ENCODE results near the gene PARP4. TPM values are rescaled to one million over a fixed set of nuclear protein-coding genes. Genes with fewer than 3 reads are reported as not detected.

PARP4 gene
- total RNA-seq, 2 experiments from 2014 or later = 29.5 to 29.6 TPM

DNA sequence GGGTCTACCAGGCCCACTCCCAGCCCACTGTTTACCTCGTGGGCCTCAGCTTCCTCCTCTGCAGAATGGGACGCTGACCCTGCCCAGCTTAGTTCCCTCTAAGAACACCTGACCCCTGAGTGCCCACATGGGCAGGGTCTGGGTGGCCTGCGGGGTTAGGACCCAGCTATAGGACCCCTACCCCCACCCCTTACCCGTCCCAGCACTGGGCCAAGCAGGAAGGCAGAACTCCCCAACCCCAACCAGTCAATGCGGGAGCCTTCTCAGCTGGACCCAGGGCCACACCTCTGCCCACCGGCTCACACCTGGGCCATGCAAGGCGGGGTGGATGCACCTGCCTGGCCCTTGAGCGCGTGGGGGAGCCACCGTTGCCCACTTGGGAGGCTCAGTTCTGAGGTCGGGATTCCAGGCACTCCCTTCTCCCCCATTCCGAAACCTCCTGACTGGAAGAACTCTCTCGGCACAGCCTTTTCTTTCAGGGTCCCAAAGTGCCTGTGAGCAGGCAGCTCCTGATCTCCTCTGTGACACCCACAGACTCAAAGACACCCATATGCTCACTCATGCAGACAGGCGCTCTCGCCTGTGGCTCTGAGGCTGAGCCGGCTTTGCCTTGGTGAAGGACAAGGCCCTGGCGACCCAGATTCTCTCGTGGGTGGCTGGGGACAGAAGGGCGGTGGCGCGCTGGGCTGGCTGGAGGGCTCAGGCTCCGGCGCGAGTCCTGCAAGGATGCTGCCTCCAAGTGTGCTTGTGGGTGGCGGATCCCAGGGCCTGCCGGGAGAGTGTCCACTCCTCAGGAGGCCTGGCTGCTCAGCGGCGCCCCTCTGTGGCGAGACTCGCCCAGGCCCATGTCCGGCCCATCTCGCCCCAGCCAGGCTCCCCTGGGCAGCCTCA is 27.9 kb upstream of the PARP4 start:
- no peaks in the 10 kb centered on the region for H3K36me3 ChIP-seq (ENCODE audit: insufficient read depth, low read length)
- intact Hi-C loops (cut with DNase I, micrococcal nuclease) = no loop called here
- peaks cover 9% of the 10 kb centered on the region for H3K4me1 Mint-ChIP-seq (ENCODE audit: low read depth)
- H3K27ac Mint-ChIP-seq = no peak overlapping the region
- H3K4me3 Mint-ChIP-seq = peak overlapping the region; percentile 65
- H3K4me3 ChIP-seq (ENCODE audit: low read length) = no peak overlapping the region
- H3K27ac ChIP-seq (ENCODE audit: low read depth in 1 of 2, low read length in 2 of 2) = no peak overlapping the region
- H3K36me3 Mint-ChIP-seq (ENCODE audit: low read depth) = no peaks in the 10 kb centered on the region
- TF ChIP-seq, protein P1, sequence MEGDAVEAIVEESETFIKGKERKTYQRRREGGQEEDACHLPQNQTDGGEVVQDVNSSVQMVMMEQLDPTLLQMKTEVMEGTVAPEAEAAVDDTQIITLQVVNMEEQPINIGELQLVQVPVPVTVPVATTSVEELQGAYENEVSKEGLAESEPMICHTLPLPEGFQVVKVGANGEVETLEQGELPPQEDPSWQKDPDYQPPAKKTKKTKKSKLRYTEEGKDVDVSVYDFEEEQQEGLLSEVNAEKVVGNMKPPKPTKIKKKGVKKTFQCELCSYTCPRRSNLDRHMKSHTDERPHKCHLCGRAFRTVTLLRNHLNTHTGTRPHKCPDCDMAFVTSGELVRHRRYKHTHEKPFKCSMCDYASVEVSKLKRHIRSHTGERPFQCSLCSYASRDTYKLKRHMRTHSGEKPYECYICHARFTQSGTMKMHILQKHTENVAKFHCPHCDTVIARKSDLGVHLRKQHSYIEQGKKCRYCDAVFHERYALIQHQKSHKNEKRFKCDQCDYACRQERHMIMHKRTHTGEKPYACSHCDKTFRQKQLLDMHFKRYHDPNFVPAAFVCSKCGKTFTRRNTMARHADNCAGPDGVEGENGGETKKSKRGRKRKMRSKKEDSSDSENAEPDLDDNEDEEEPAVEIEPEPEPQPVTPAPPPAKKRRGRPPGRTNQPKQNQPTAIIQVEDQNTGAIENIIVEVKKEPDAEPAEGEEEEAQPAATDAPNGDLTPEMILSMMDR (IDR thresholded peaks at IDR 0.05) = no peak
- peaks cover 15% of the 10 kb centered on the region for H3K4me1 ChIP-seq (ENCODE audit: insufficient read depth, low read length)
- H3K9me3 Mint-ChIP-seq = no peaks in the 10 kb centered on the region
- ChIA-PET POLR2A (interaction anchor here (0.5 kb wide), 1 partner anchor 17 kb away, joined by 3 read pairs; no protein-coding TSS in a partner anchor), CTCF (no interaction called here)
- DNase-seq = peak in 2 of 14 experiments; percentile 3 to 28
- peaks cover 0 to 17% of the 10 kb centered on the region in 2 experiments for H3K9me3 ChIP-seq (ENCODE audit: control insufficient read depth in 1 of 2, insufficient read depth in 1 of 2, low read length in 2 of 2)
- peaks cover 72% of the 10 kb centered on the region for H3K27me3 Mint-ChIP-seq
- H3K27me3 ChIP-seq (ENCODE audit: control insufficient read depth in 1 of 2, insufficient read depth in 2 of 2, low read length in 2 of 2) = peaks cover 21 to 30% of the 10 kb centered on the region in 2 experiments
- no peak for ATAC-seq (ENCODE audit: poor library complexity)

DNA sequence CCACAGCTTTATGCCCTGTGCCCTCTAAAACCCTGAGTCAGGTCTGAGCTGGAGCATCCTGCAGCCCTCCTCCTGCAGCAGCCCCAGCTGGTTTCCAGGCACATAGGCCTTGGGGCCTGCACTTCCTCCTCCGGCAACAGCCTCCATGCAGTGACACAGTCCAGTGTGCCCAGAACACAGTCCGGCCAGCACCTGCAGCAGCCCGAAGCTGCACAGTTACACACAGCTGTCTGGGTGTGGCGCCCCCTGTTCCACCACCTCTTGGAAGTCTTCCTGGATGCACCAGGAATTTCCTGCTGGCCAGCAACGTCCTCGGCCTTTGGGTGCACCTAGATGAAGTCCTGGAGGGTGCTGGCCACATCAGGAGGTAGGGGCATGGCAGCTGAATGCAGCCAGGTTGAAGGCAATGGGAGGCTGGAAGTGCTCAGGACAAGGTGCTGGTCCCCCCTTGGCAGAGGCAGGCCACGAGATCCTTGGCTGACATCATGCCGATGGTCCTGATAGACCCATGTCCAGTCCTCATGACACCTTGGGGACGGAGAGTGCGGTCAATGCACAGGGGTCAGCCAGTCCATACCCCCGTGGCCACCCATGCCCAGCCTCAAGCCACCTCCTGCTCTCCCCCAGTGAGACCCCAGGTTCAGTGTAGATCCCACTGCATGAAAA is 27.1 kb upstream of the PARP4 start:
- no peak for DNase-seq
- H3K27ac ChIP-seq (ENCODE audit: low read depth in 1 of 2, low read length in 2 of 2) = no peak overlapping the region
- H3K36me3 ChIP-seq (ENCODE audit: insufficient read depth, low read length) = no peaks in the 10 kb centered on the region
- Mint-ChIP-seq H3K36me3 (ENCODE audit: low read depth) (no peaks in the 10 kb centered on the region), H3K27me3 (peaks cover 71% of the 10 kb centered on the region), H3K4me3 (no peak overlapping the region), H3K9me3 (no peaks in the 10 kb centered on the region), H3K27ac (no peak overlapping the region), H3K4me1 (ENCODE audit: low read depth) (peaks cover 9% of the 10 kb centered on the region)
- TF ChIP-seq, protein P1 (IDR thresholded peaks at IDR 0.05) = no peak
- POLR2A ChIA-PET = no interaction called here
- no peak overlapping the region for H3K4me3 ChIP-seq (ENCODE audit: low read length)
- H3K27me3 ChIP-seq (ENCODE audit: control insufficient read depth in 1 of 2, insufficient read depth in 2 of 2, low read length in 2 of 2) = peaks cover 21 to 30% of the 10 kb centered on the region in 2 experiments
- intact Hi-C loops (cut with DNase I, micrococcal nuclease) = no loop called here
- H3K9me3 ChIP-seq (ENCODE audit: control insufficient read depth in 1 of 2, insufficient read depth in 1 of 2, low read length in 2 of 2) = peaks cover 0 to 17% of the 10 kb centered on the region in 2 experiments
- CTCF ChIA-PET = no interaction called here
- no peak for ATAC-seq (ENCODE audit: poor library complexity)
- peaks cover 15% of the 10 kb centered on the region for H3K4me1 ChIP-seq (ENCODE audit: insufficient read depth, low read length)

DNA sequence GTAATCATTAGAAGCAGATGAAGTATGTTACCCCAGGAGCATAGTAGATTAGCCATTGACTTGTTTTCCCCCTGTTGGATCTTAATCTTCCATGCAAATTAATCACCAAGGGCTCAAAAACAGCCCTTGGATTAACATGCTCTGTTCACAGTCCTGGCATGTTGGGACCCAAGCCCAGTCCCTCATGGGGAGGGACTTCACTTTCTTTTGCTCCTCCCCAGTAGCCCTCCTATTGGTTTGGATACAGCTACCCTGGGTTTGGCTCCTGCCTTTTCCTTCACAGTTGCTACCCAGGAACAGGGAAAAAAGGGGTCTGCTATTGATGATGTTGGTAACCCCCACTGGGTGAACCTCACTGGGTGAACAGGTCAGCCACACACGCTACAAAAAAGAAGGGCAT is 16.9 kb upstream of the PARP4 start:
- H3K4me3 ChIP-seq (ENCODE audit: low read length) = no peak overlapping the region
- DNase-seq (no peak), ATAC-seq (ENCODE audit: poor library complexity) (no peak)
- peaks cover 8 to 21% of the 10 kb centered on the region in 2 experiments for H3K27me3 ChIP-seq (ENCODE audit: control insufficient read depth in 1 of 2, insufficient read depth in 2 of 2, low read length in 2 of 2)
- POLR2A ChIA-PET = no interaction called here
- Mint-ChIP-seq H3K27me3 (peaks cover 63% of the 10 kb centered on the region), H3K4me1 (ENCODE audit: low read depth) (no peaks in the 10 kb centered on the region), H3K36me3 (ENCODE audit: low read depth) (no peaks in the 10 kb centered on the region), H3K27ac (no peak overlapping the region), H3K9me3 (no peaks in the 10 kb centered on the region), H3K4me3 (no peak overlapping the region)
- intact Hi-C loops (cut with DNase I, micrococcal nuclease) = no loop called here
- H3K4me1 ChIP-seq (ENCODE audit: insufficient read depth, low read length) = no peaks in the 10 kb centered on the region
- H3K27ac ChIP-seq (ENCODE audit: low read depth in 1 of 2, low read length in 2 of 2) = no peak overlapping the region
- H3K9me3 ChIP-seq (ENCODE audit: control insufficient read depth in 1 of 2, insufficient read depth in 1 of 2, low read length in 2 of 2) = no peaks in the 10 kb centered on the region
- CTCF ChIA-PET = no interaction called here
- TF ChIP-seq, protein P1 (IDR thresholded peaks at IDR 0.05) = no peak
- no peaks in the 10 kb centered on the region for H3K36me3 ChIP-seq (ENCODE audit: insufficient read depth, low read length)

Measured in CD4-positive, alpha-beta T cell (primary cell).